CD4-positive, alpha-beta T cell (primary cell): ENCODE data around the gene PTPRF. TPM values are rescaled to one million over a fixed set of nuclear protein-coding genes. Genes with fewer than 3 reads are reported as not detected.

Source experiments
- ATAC-seq: fragments of 200-7000 bp; cut with Tn5 transposase; one replicate; pipeline ENCODE4 v1.10.0; 2022; ENCODE audit warnings: mild to moderate bottlenecking; ENCODE audit not compliant: poor library complexity
- CTCF ChIA-PET: fragments of 350-600 bp; sonication (Branson Sonifier 250); formaldehyde crosslinking; loops from one replicate; lab custom pipeline; 2021; ENCODE audit warnings: antibody characterized with exemption, inconsistent platforms; lab: Charles Lee
- POLR2A ChIA-PET: fragments of 350-600 bp; sonication (Branson Sonifier 250); formaldehyde crosslinking; loops from one replicate; lab custom pipeline; 2021; ENCODE audit warnings: antibody characterized with exemption, inconsistent platforms; lab: Charles Lee
- DNase-seq, 14 experiments: peaks; one replicate each; pipeline ENCODE4 v3.0.0-alpha.2; 2013 to 2020; ENCODE audit warnings: mixed read lengths in 2 of 14
- H3K27ac ChIP-seq, 2 donors: one replicate each; pipeline versions ENCODE4 v1.5.1 to v1.7.0; 2013; ENCODE audit warnings: low read length in 2 of 2, low read depth in 1 of 2, mild to moderate bottlenecking in 1 of 2
- H3K27me3 ChIP-seq, 2 experiments: 1 replicate in 1 of 2; 2 replicates in 1 of 2; pipeline versions ENCODE4 v1.6.1 to v1.7.0; 2013; ENCODE audit warnings: low read length in 2 of 2, control low read depth in 1 of 2, mild to moderate bottlenecking in 1 of 2, moderate library complexity in 1 of 2; ENCODE audit not compliant: insufficient read depth in 2 of 2, control insufficient read depth in 1 of 2
- H3K36me3 ChIP-seq: one replicate; pipeline ENCODE4 v1.6.1; 2013; ENCODE audit warnings: low read length, control low read depth; ENCODE audit not compliant: insufficient read depth
- H3K4me1 ChIP-seq: one replicate; pipeline ENCODE4 v1.6.1; 2013; ENCODE audit warnings: low read length, control low read depth; ENCODE audit not compliant: insufficient read depth
- H3K4me3 ChIP-seq: one replicate; pipeline ENCODE4 v1.5.1; 2013; ENCODE audit warnings: mild to moderate bottlenecking, low read length, moderate library complexity
- H3K9me3 ChIP-seq, 2 experiments: 1 replicate in 1 of 2; 2 replicates in 1 of 2; pipeline versions ENCODE4 v1.6.1 to v1.7.0; 2013; ENCODE audit warnings: low read length in 2 of 2, mild to moderate bottlenecking in 2 of 2, control low read depth in 1 of 2, moderate library complexity in 1 of 2; ENCODE audit not compliant: control insufficient read depth in 1 of 2, insufficient read depth in 1 of 2
- H3K27ac Mint-ChIP-seq: one replicate; pipeline ENCODE4 v1.8.0; 2020; ENCODE audit warnings: mixed read lengths
- H3K27me3 Mint-ChIP-seq: one replicate; pipeline ENCODE4 v1.8.0; 2021; ENCODE audit warnings: mixed read lengths
- H3K36me3 Mint-ChIP-seq: one replicate; pipeline ENCODE4 v1.8.0; 2021; ENCODE audit warnings: low read depth, mixed read lengths
- H3K4me1 Mint-ChIP-seq: one replicate; pipeline ENCODE4 v1.8.0; 2021; ENCODE audit warnings: low read depth, mixed read lengths
- H3K4me3 Mint-ChIP-seq: one replicate; pipeline ENCODE4 v1.8.0; 2020; ENCODE audit warnings: mild to moderate bottlenecking, mixed read lengths
- H3K9me3 Mint-ChIP-seq: one replicate; pipeline ENCODE4 v1.8.0; 2020; ENCODE audit warnings: mixed read lengths
- intact Hi-C, 2 experiments: fragments of 100-400 bp; cut with DNase I in 1 of 2; cut with micrococcal nuclease in 1 of 2; formaldehyde crosslinking; loops; one replicate each; pipeline versions ENCODE4 v1.15.1 to v1.9.0; 2023 to 2025; cut with DNase I, micrococcal nuclease
- total RNA-seq, 174 experiments: library from RNA in 2 of 174; stranded (reverse) in 2 of 174; gene quantifications; one replicate each; pipeline ENCODE4 v1.2.3 and lab custom pipeline; 2021 to 2026
- TF ChIP-seq, protein P1 (sequence below): fragments of 200-600 bp; IDR thresholded peaks from one replicate; pipeline ENCODE4 v1.8.0; 2022; ENCODE audit warnings: antibody characterized with exemption, mild to moderate bottlenecking

PTPRF gene
- total RNA-seq, 2 experiments from 2014 or later = 0.14 TPM

DNA sequence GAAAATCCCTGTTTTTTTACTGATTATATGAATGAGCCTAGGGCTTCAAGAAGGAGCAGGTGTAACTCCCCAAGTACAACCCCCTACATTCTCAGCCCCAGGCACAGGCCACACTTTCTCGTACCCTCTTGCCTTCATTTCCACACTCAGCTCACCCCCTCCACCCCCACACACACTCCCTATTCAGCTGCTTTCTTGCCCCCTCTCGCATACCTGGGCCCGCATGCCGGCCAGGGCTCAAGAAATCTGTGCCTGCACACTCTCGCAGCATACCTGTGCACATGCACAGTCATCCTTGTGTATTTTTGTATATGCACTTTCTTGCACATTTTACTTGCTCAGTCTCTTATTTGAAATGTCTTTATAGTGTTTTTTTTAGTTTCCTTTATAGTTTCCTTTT is 2.0 kb downstream of the PTPRF start:
- Mint-ChIP-seq H3K27ac (no peak overlapping the region), H3K9me3 (no peaks in the 10 kb centered on the region), H3K36me3 (no peaks in the 10 kb centered on the region), H3K4me3 (peak overlapping the region; percentile 82), H3K27me3 (peaks cover 44% of the 10 kb centered on the region), H3K4me1 (peaks cover 29% of the 10 kb centered on the region)
- Histone ChIP-seq H3K36me3 (no peaks in the 10 kb centered on the region), H3K4me3 (no peak overlapping the region), H3K27ac (no peak overlapping the region), H3K4me1 (peaks cover 14% of the 10 kb centered on the region), H3K9me3 (no peaks in the 10 kb centered on the region), H3K27me3 (peaks cover 23 to 29% of the 10 kb centered on the region in 2 experiments)
- CTCF ChIA-PET = no interaction called here
- intact Hi-C loops = loop anchor here in 1 of 2 experiments (5.0 kb wide), 2 partner anchors 230 to 305 kb away; no protein-coding TSS in a partner anchor
- DNase-seq = no peak
- ATAC-seq = no peak
- TF ChIP-seq, protein P1, sequence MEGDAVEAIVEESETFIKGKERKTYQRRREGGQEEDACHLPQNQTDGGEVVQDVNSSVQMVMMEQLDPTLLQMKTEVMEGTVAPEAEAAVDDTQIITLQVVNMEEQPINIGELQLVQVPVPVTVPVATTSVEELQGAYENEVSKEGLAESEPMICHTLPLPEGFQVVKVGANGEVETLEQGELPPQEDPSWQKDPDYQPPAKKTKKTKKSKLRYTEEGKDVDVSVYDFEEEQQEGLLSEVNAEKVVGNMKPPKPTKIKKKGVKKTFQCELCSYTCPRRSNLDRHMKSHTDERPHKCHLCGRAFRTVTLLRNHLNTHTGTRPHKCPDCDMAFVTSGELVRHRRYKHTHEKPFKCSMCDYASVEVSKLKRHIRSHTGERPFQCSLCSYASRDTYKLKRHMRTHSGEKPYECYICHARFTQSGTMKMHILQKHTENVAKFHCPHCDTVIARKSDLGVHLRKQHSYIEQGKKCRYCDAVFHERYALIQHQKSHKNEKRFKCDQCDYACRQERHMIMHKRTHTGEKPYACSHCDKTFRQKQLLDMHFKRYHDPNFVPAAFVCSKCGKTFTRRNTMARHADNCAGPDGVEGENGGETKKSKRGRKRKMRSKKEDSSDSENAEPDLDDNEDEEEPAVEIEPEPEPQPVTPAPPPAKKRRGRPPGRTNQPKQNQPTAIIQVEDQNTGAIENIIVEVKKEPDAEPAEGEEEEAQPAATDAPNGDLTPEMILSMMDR = no peak
- POLR2A ChIA-PET = no interaction called here

DNA sequence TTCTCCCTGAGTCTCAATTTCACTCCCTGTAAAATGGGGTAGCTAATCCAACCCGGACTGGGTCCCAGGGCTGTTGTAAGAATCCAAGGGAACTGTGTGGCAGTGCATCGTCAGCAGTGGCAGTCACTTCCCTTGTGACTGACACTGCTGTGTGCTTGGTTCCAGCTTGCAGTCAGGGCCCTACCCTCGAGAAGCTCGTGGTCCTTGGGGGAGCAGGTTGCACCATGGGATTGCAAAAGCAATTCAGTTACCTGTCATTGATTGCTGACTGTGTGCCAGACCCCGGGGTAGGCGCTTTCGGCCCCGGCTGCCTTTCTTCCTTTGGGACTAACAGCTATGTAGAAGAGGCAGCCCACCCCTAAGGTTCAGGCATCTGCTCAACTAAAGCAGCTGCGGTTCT is 2.9 kb downstream of the PTPRF start:
- Histone ChIP-seq H3K36me3 (no peaks in the 10 kb centered on the region), H3K4me1 (peaks cover 14% of the 10 kb centered on the region), H3K27me3 (peaks cover 23 to 29% of the 10 kb centered on the region in 2 experiments), H3K27ac (no peak overlapping the region), H3K9me3 (no peaks in the 10 kb centered on the region), H3K4me3 (no peak overlapping the region)
- Mint-ChIP-seq H3K4me1 (peaks cover 29% of the 10 kb centered on the region), H3K36me3 (no peaks in the 10 kb centered on the region), H3K4me3 (no peak overlapping the region), H3K27ac (no peak overlapping the region), H3K9me3 (no peaks in the 10 kb centered on the region), H3K27me3 (peaks cover 38% of the 10 kb centered on the region)
- no peak for DNase-seq
- ChIA-PET CTCF (no interaction called here), POLR2A (no interaction called here)
- TF ChIP-seq, protein P1 = no peak
- no peak for ATAC-seq
- intact Hi-C loops = loop anchor here in 1 of 2 experiments (5.0 kb wide), 2 partner anchors 229 to 306 kb away; no protein-coding TSS in a partner anchor

DNA sequence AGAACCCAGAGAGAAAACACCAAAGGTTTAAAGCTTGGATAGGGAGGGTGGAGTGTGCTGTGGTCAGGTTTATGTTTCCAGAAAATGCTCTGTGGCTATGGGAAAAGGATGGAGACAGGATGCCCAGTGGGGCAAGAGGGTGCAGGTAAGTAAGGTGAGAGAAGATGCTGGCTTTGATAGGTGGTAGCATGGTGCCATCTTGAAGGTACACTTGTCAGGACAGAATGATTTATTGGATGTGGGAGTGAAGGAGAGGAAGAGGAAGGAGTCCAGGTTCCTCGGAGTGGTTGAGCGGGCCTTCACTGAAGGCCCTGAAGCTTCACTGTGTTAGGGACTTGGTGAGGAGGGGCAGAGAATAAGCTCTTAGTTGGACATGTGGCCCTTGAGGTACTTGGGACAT is 3.6 kb downstream of the PTPRF start:
- H3K4me1 Mint-ChIP-seq = peaks cover 26% of the 10 kb centered on the region
- intact Hi-C loops = loop anchor here in 1 of 2 experiments (5.0 kb wide), 2 partner anchors 228 to 307 kb away; no protein-coding TSS in a partner anchor
- Histone ChIP-seq H3K9me3 (no peaks in the 10 kb centered on the region), H3K4me1 (peaks cover 12% of the 10 kb centered on the region), H3K27ac (no peak overlapping the region), H3K27me3 (peaks cover 22 to 28% of the 10 kb centered on the region in 2 experiments), H3K4me3 (no peak overlapping the region), H3K36me3 (no peaks in the 10 kb centered on the region)
- H3K27ac Mint-ChIP-seq = no peak overlapping the region
- TF ChIP-seq, protein P1 = no peak
- no peaks in the 10 kb centered on the region for H3K36me3 Mint-ChIP-seq
- ATAC-seq (no peak), DNase-seq (no peak)
- peaks cover 31% of the 10 kb centered on the region for H3K27me3 Mint-ChIP-seq
- no peaks in the 10 kb centered on the region for H3K9me3 Mint-ChIP-seq
- no peak overlapping the region for H3K4me3 Mint-ChIP-seq
- ChIA-PET POLR2A (no interaction called here), CTCF (no interaction called here)
